K562 (cell line): ENCODE results near the gene LAMB1. TPM values are rescaled to one million over a fixed set of nuclear protein-coding genes. Genes with fewer than 3 reads are reported as not detected.

Experiments used
- ATAC-seq: fragments of 200-7000 bp; cut with Tn5 transposase; 3 replicates; pipeline ENCODE4 v1.9.1; 2020; ENCODE audit warnings: moderate library complexity
- Bru-seq: library from RNA; stranded (reverse); fragments of 400-500 nt; gene quantifications from one replicate; lab custom pipeline; 2021; lab: Mats Ljungman, UMichigan
- BruChase-seq, 2 experiments: library from RNA; stranded (reverse); fragments of 400-500 nt; gene quantifications; one replicate each; lab custom pipeline; 2021; lab: Mats Ljungman, UMichigan
- BruUV-seq: library from RNA; stranded (reverse); fragments of 400-500 nt; replicated peaks from 2 replicates; lab custom pipeline; 2021; lab: Mats Ljungman, UMichigan
- CTCF ChIA-PET: fragments of 300-600 bp; formaldehyde crosslinking; extraction: SDS; loops from one replicate; lab custom pipeline; 2021; ENCODE audit warnings: low intra/inter-chr PET ratio; lab: Yijun Ruan, JAX
- POLR2A ChIA-PET: fragments of 300-600, 350-650 bp; sonication (Branson Sonifier 250); formaldehyde crosslinking; extraction: SDS; loops from one replicate; lab custom pipeline; 2021; ENCODE audit warnings: antibody characterized with exemption, inconsistent platforms; lab: Yijun Ruan, JAX
- DNase-seq, 4 experiments: peaks; one replicate each; pipeline versions ENCODE4 v3.0.0 to v3.0.0-alpha.2; 2011 to 2018; ENCODE audit warnings: low spot score in 3 of 4, mixed read lengths in 3 of 4; ENCODE audit errors: extremely low read depth in 1 of 4
- FAIRE-seq: peaks from 2 replicates; lab custom pipeline; 2011; peaks lifted over from hg19 to GRCh38; lab: Jason Lieb, UNC
- H2AFZ ChIP-seq: 2 replicates; pipeline ENCODE4 v1.6.0; 2011; ENCODE audit warnings: low read depth, low read length, control low read depth, inconsistent platforms
- H3K27ac ChIP-seq: fragments of 200-600 bp; 3 replicates; pipeline ENCODE4 v1.8.0; 2011; ENCODE audit warnings: low read depth, mild to moderate bottlenecking, control low read depth, inconsistent platforms, low read length, moderate library complexity, mixed read lengths; ENCODE audit errors: extremely low read depth
- H3K27me3 ChIP-seq, 2 experiments: fragments of 300-600 bp in 1 of 2; 2 replicates in 1 of 2; 3 replicates in 1 of 2; pipeline versions ENCODE4 v1.6.0 to v1.8.0; 2011; ENCODE audit warnings: inconsistent platforms in 2 of 2, low read length in 2 of 2, mild to moderate bottlenecking in 1 of 2, mixed read lengths in 1 of 2, moderate library complexity in 1 of 2; ENCODE audit not compliant: control insufficient read depth in 2 of 2, insufficient read depth in 2 of 2
- H3K36me3 ChIP-seq: fragments of 300-600 bp; 3 replicates; pipeline ENCODE4 v1.8.0; 2011; ENCODE audit warnings: mild to moderate bottlenecking, low read length, inconsistent platforms; ENCODE audit not compliant: control insufficient read depth, insufficient read depth
- H3K4me1 ChIP-seq, 2 experiments: fragments of 200-600 bp in 1 of 2; replicated peaks in 1 of 2; 2 replicates in 1 of 2; 3 replicates in 1 of 2; pipeline versions ENCODE4 v1.5.1 to v1.8.0; 2011; ENCODE audit warnings: inconsistent platforms in 2 of 2, low read length in 2 of 2, mild to moderate bottlenecking in 1 of 2, mixed read lengths in 1 of 2, moderate library complexity in 1 of 2; ENCODE audit not compliant: control insufficient read depth in 2 of 2, insufficient read depth in 2 of 2
- H3K4me2 ChIP-seq: 2 replicates; pipeline ENCODE4 v1.6.1; 2011; ENCODE audit warnings: low read length, control low read depth, inconsistent platforms, mixed read lengths; ENCODE audit not compliant: insufficient read depth
- H3K4me3 ChIP-seq: fragments of 200-600 bp; sonication (generic), shearing (Covaris generic); 2 replicates; pipeline ENCODE4 v1.5.1; 2016; ENCODE audit warnings: control low read depth, inconsistent platforms
- H3K79me2 ChIP-seq: fragments of 200-600 bp; 3 replicates; pipeline ENCODE4 v1.8.0; 2011; ENCODE audit warnings: low read length, inconsistent platforms; ENCODE audit not compliant: control insufficient read depth, insufficient read depth
- H3K9ac ChIP-seq, 2 experiments: 2 replicates each; pipeline versions ENCODE4 v1.6.0 to v1.6.1; 2011; ENCODE audit warnings: low read depth in 2 of 2, low read length in 2 of 2, control low read depth in 1 of 2, inconsistent platforms in 1 of 2, mild to moderate bottlenecking in 1 of 2, mixed read lengths in 1 of 2; ENCODE audit not compliant: insufficient read depth in 1 of 2
- H3K9me1 ChIP-seq: one replicate; pipeline ENCODE4 v1.6.0; 2011; ENCODE audit warnings: inconsistent platforms, mild to moderate bottlenecking, low read length, moderate library complexity; ENCODE audit not compliant: control insufficient read depth, insufficient read depth
- H3K9me3 ChIP-seq: replicated peaks from 2 replicates; pipeline ENCODE4 v1.5.1; 2011; ENCODE audit warnings: low read depth, low read length, inconsistent platforms; ENCODE audit not compliant: control insufficient read depth, insufficient read depth
- H4K20me1 ChIP-seq: replicated peaks from 2 replicates; pipeline ENCODE4 v1.6.1; 2011; ENCODE audit warnings: low read length, inconsistent platforms, mixed read lengths; ENCODE audit not compliant: control insufficient read depth, insufficient read depth
- DIDO1 ChIP-seq: fragments of 450-650 bp; IDR thresholded peaks from 2 replicates; pipeline ENCODE4 v1.6.1; 2016; ENCODE audit warnings: low read depth, missing biosample characterization, missing genetic modification characterization
- GABPB2 ChIP-seq: fragments of 250-450 bp; sonication (Bioruptor Pico); conservative IDR thresholded peaks from 2 replicates; pipeline ENCODE4 v1.5.1; 2021; ENCODE audit warnings: mild to moderate bottlenecking
- GATAD2B ChIP-seq: fragments of 450-650 bp; IDR thresholded peaks from 2 replicates; pipeline ENCODE4 v1.6.1; 2017; ENCODE audit warnings: mild to moderate bottlenecking, borderline replicate concordance
- HMGN3 ChIP-seq: IDR thresholded peaks from 2 replicates; pipeline ENCODE4 v1.6.1; 2011; ENCODE audit warnings: borderline replicate concordance, low read depth, mild to moderate bottlenecking, mixed read lengths, low read length; ENCODE audit not compliant: insufficient read length; ENCODE audit errors: extremely low read depth
- PPARD ChIP-seq: fragments of 250-450 bp; sonication (Bioruptor Pico); IDR thresholded peaks from 2 replicates; pipeline ENCODE4 v1.8.0; 2022; ENCODE audit warnings: inconsistent platforms, mild to moderate bottlenecking, moderate library complexity
- WGBS: fragments of 100-300 bp; shearing (Covaris generic); methylation state at CpG from one replicate; pipeline ENCODE4 v1.1.6; 2016; ENCODE audit warnings: low coverage, mixed read lengths; ENCODE audit not compliant: insufficient coverage; ENCODE audit errors: missing lambda C conversion rate; 5-methylcytosine and 5-hydroxymethylcytosine counted together
- in situ Hi-C: fragments of 300-500 bp; cut with MboI; formaldehyde crosslinking; loops from 4 replicates; pipeline ENCODE4 v1.15.0; 2018; ENCODE audit warnings: inconsistent platforms, mixed read lengths
- intact Hi-C: fragments of 100-400 bp; cut with micrococcal nuclease; formaldehyde crosslinking; loops from 2 replicates; pipeline ENCODE4 v1.14.2; 2022
- long read RNA-seq, 3 experiments: library from polyadenylated mRNA in 2 of 3; library from RNA in 1 of 3; unstranded in 2 of 3; stranded (forward) in 1 of 3; transcript quantifications; one replicate each; pipeline ENCODE4 v2.0.0, GENCODE V29; 2019 to 2022
- polyA minus RNA-seq, 3 experiments: library from RNA; depleted of rRNA, polyadenylated mRNA; stranded (reverse); fragments of >200 nt; gene quantifications; 2 replicates each; pipeline ENCODE4 v1.2.3, GENCODE V29; 2011
- polyA plus RNA-seq, 8 experiments: library from polyadenylated mRNA; depleted of rRNA in 4 of 8; stranded (reverse) in 5 of 8; unstranded in 3 of 8; fragments of >200 nt; fragmentation: Nextera tagmentation in 2 of 8; fragmentation: Illumina TruSeq in 1 of 8; extraction: Ambion mirVana in 2 of 8; extraction: Trizol in 1 of 8; gene quantifications; 2 replicates each; pipeline versions ENCODE4 v1.2.1 to v1.2.3, GENCODE V29; 2011 to 2014; ENCODE audit warnings: inconsistent platforms in 1 of 8, missing spikeins in 1 of 8
- total RNA-seq, 7 experiments: library from RNA; depleted of rRNA in 6 of 7; stranded (reverse); fragments of >200 nt in 6 of 7; fragmentation: Illumina TruSeq in 2 of 7; extraction: Trizol in 2 of 7; gene quantifications; 2 replicates each; pipeline versions ENCODE4 v1.2.1 to v1.2.3, GENCODE V29; 2011 to 2021; ENCODE audit warnings: low replicate concordance in 1 of 7
- TF ChIP-seq, protein P1 (sequence below): IDR thresholded peaks from 2 replicates; pipeline ENCODE4 v1.6.1; 2014; ENCODE audit warnings: antibody characterized with exemption

The LAMB1 gene
- total RNA-seq (2011; cell fraction: chromatin; rRNA removed; ENCODE audit: low replicate concordance): 65.8 and 106 TPM in 2 replicates
- total RNA-seq (2011; cell fraction: nucleolus; rRNA removed): 51.9 and 59.0 TPM in 2 replicates
- 55.5 and 61.5 TPM in 2 replicates for total RNA-seq (2011; cell fraction: nucleoplasm; rRNA removed)
- total RNA-seq (2014; rRNA removed) (10.2 and 10.5 TPM in 2 replicates), total RNA-seq (2014; rRNA removed; fragmentation: Illumina TruSeq; extraction: Trizol) (9.8 and 14.5 TPM in 2 replicates), total RNA-seq (2015; rRNA removed; fragmentation: Illumina TruSeq; extraction: Trizol) (17.7 and 18.1 TPM in 2 replicates), total RNA-seq (2021) (16.6 and 17.3 TPM in 2 replicates), polyA plus RNA-seq (2011; rRNA removed) (12.3 and 21.6 TPM in 2 replicates), polyA plus RNA-seq (2014; fragmentation: Illumina TruSeq; extraction: Trizol) (13.7 and 14.3 TPM in 2 replicates), polyA plus RNA-seq (2014; fragmentation: Nextera tagmentation; extraction: Ambion mirVana) (10 to 100 TPM in 1 of 2 experiments, 1 to 10 TPM in 1; 6.0 to 11.7 TPM), polyA plus RNA-seq (2014; rRNA removed) (9.8 and 16.1 TPM in 2 replicates), polyA minus RNA-seq (2011; rRNA and poly(A)+ RNA removed) (30.3 and 34.1 TPM in 2 replicates), Bru-seq, nascent RNA (percentile 56 among the genes with signal in this experiment), BruChase-seq, experiment 1, labeled RNA remaining after a 2-hour chase (percentile 55 among the genes with signal in this experiment), BruChase-seq, experiment 2, labeled RNA remaining after a 6-hour chase (percentile 53 among the genes with signal in this experiment)
- 12.5 and 21.5 TPM in 2 replicates for polyA plus RNA-seq (2011; cell fraction: cytosol; rRNA removed)
- polyA plus RNA-seq (2011; cell fraction: nucleus; rRNA removed): 58.9 and 88.5 TPM in 2 replicates
- polyA plus RNA-seq (2012): 15.6 and 25.8 TPM in 2 replicates
- 18.7 and 26.3 TPM in 2 replicates for polyA minus RNA-seq (2011; cell fraction: cytosol; rRNA and poly(A)+ RNA removed)
- polyA minus RNA-seq (2011; cell fraction: nucleus; rRNA and poly(A)+ RNA removed): 29.2 and 49.0 TPM in 2 replicates
- long read RNA-seq, experiment 1, full-length matches to known transcripts: 3 of 25 reads
- long read RNA-seq, experiment 1, partial matches to known transcripts: 12 of 25 reads
- long read RNA-seq, experiment 1, other reads (novel, unspliced or antisense): 10 of 25 reads
- long read RNA-seq, experiment 2, full-length matches to known transcripts: 2 of 12 reads
- long read RNA-seq, experiment 2, partial matches to known transcripts: 5 of 12 reads
- long read RNA-seq, experiment 2, other reads (novel, unspliced or antisense): 5 of 12 reads
- long read RNA-seq, experiment 3, partial matches to known transcripts: 1 of 2 reads
- long read RNA-seq, experiment 3, other reads (novel, unspliced or antisense): 1 of 2 reads

DNA sequence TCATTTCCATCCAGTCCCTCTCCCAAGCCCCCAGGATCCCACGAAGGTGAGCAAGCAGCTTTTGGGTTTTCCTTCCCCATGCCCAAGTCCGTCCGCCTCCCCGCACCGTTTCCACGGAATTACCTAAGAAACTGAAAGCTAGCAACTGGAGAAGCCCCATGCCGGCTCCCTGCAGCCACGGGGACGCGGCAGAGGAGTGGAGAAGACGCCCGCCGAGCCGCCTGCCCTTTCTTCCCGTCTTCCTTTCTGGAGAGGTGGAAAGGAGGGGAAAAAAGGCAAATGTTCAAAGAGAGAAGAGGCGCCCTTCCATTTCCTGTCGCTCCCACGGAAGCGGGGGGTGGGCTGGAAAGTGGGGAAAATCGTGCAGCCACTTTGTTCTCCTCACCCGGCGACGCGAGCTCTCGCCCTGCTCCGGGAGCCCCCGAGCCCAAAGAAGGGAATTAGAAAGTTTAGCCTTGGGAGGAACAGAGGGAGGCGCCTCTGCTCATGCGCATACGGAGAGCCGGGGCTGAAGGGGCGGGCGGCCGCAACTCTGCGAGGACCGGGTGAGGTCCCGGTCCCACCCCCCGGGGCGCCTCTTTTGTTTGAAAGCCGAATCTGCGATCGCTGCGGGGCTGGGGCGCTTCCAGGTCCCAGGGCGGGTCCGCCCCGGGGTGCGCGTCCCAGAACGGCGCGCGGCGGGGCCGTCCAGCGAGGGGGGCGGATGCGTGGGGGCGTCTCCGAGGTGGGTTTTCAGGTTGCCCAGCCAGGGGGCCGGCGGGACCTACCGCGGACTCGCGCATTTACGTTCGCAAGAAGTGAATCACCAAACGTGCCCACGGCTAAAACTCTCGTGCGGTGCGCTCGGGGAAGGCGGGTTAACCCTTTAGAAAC is at the start of gene LAMB1:
Gene LAMB1, minus strand, starts transcription at position 436 of the 873 bp plus-strand sequence. Its CDS starts 276 bp downstream, at position 160.
- Histone ChIP-seq H3K4me2 (peak within 1 kb of the TSS; percentile 71), H3K9me1 (no peaks in the 10 kb centered on the region), H3K4me3 (peak within 1 kb of the TSS; percentile 52), H2AFZ (peak within 1 kb of the TSS; percentile 86), H3K9me3 (no peaks in the 10 kb centered on the region; the same call in 1 of the 2 replicates), H3K27ac (peak within 1 kb of the TSS; percentile 24), H3K79me2 (no peaks in the 10 kb centered on the region), H3K36me3 (no peaks in the 10 kb centered on the region), H3K4me1 (peaks cover 16 to 27% of the 10 kb centered on the region in 2 experiments), H3K9ac (peak within 1 kb of the TSS; percentile 63 to 92), H4K20me1 (no peaks in the 10 kb centered on the region), H3K27me3 (peaks cover 0 to 4% of the 10 kb centered on the region in 2 experiments; a peak in 2 of 5 replicates)
- in situ Hi-C loops (no loop called here), intact Hi-C loops (no loop called here)
- CTCF ChIA-PET: no interaction called here
- TSS peak; percentile 79 for BruUV-seq
- WGBS: 4% methylated on average over 71 of the region's 75 CpGs
- DNase-seq (peak; percentile 78 to 96 (median 92)), ATAC-seq (peak; percentile 91), FAIRE-seq (no peak)
- POLR2A ChIA-PET: interaction anchor here (0.9 to 1.3 kb wide), 2 partner anchors 10 to 20 kb away, joined by 3 read pairs; no protein-coding TSS in a partner anchor
- TF ChIP-seq DIDO1 (tag) (no peak), GATAD2B (no peak), HMGN3 (no peak), GABPB2 (CRISPR knock-in tag) (no peak), PPARD (no peak)
- TF ChIP-seq, protein P1, sequence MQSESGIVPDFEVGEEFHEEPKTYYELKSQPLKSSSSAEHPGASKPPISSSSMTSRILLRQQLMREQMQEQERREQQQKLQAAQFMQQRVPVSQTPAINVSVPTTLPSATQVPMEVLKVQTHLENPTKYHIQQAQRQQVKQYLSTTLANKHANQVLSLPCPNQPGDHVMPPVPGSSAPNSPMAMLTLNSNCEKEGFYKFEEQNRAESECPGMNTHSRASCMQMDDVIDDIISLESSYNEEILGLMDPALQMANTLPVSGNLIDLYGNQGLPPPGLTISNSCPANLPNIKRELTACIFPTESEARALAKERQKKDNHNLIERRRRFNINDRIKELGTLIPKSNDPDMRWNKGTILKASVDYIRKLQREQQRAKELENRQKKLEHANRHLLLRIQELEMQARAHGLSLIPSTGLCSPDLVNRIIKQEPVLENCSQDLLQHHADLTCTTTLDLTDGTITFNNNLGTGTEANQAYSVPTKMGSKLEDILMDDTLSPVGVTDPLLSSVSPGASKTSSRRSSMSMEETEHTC: no peak
